ENCODE measurements around the gene FSIP2. TPM values are rescaled to one million over a fixed set of nuclear protein-coding genes. Genes with fewer than 3 reads are reported as not detected.

The FSIP2 gene
- total and polyA plus RNA-seq, 11 donors = 0.01 to 1.5 (median 0.18) TPM

DNA sequence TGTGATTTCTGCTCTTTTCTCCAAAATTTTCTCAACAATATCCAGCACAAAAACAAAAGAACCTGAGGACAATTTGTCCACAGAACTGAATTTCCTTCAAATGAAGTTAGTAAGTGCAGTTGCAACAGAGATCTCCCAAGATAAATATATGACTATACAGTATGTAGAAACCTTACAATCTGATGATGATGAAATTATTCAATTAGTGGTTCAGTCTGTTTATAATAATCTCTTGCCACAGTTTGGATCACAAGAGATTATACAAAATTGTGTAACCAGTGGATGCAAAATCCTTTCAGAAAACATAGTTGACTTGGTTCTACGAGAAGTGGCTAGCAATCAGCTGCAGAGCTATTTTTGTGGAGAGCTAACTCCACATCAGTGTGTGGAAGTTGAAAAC, 68.7 kb downstream of the FSIP2 start:
- TF ChIP-seq, protein P1, sequence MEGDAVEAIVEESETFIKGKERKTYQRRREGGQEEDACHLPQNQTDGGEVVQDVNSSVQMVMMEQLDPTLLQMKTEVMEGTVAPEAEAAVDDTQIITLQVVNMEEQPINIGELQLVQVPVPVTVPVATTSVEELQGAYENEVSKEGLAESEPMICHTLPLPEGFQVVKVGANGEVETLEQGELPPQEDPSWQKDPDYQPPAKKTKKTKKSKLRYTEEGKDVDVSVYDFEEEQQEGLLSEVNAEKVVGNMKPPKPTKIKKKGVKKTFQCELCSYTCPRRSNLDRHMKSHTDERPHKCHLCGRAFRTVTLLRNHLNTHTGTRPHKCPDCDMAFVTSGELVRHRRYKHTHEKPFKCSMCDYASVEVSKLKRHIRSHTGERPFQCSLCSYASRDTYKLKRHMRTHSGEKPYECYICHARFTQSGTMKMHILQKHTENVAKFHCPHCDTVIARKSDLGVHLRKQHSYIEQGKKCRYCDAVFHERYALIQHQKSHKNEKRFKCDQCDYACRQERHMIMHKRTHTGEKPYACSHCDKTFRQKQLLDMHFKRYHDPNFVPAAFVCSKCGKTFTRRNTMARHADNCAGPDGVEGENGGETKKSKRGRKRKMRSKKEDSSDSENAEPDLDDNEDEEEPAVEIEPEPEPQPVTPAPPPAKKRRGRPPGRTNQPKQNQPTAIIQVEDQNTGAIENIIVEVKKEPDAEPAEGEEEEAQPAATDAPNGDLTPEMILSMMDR (IDR thresholded peaks at IDR 0.05) = no peak
- no peak for TF ChIP-seq POLR2A (IDR thresholded peaks at IDR 0.05)

DNA sequence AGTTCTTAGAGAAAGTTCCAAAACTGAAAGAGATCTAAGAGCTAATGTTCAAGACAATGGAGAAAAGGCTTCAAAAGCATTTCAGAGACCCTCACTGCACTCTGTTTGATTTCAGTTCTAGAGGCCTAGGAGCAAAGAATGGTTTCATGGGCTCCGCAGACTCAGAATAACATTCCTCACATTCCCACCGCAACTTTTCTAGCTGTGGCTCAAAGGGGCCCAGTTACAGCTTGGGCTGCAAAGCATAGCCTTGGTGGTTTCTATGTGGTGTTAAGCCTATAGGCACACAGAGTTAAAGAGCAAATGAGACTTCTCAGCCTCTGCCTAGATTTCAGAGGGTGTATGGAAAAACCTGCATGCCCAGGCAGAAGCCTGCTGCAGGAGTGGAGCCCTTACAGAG, 73.0 kb downstream of the FSIP2 start:
- WGBS, 4 donors = 78 to 91% (median 87%) methylated on average over 2 of the region's 2 CpGs
- DNase-seq (no peak), ATAC-seq (no peak)
- TF ChIP-seq POLR2A (IDR thresholded peaks at IDR 0.05) = no peak
- TF ChIP-seq, protein P1 (IDR thresholded peaks at IDR 0.05) = no peak
- no peak overlapping the region for H3K4me3 ChIP-seq
- no peaks in the 10 kb centered on the region for H3K36me3 ChIP-seq
- intact Hi-C loops (cut with DNase I) = no loop called here
- peaks cover 0 to 6% (median 0%) of the 10 kb centered on the region in 12 donors for H3K9me3 ChIP-seq
- no peaks in the 10 kb centered on the region for H3K27me3 ChIP-seq
- H3K4me1 ChIP-seq = no peaks in the 10 kb centered on the region
- H3K27ac ChIP-seq = no peak overlapping the region

More for the DNA sequence above, 68.7 kb downstream of the FSIP2 start:
- no peaks in the 10 kb centered on the region for H3K36me3 ChIP-seq
- ATAC-seq = no peak
- intact Hi-C loops (cut with DNase I) = no loop called here
- no peak overlapping the region for H3K4me3 ChIP-seq
- no peak overlapping the region for H3K27ac ChIP-seq
- peaks cover 0 to 6% (median 0%) of the 10 kb centered on the region in 12 donors for H3K9me3 ChIP-seq
- no peak for DNase-seq
- H3K4me1 ChIP-seq = no peaks in the 10 kb centered on the region
- H3K27me3 ChIP-seq = no peaks in the 10 kb centered on the region
- WGBS, 4 donors = 73 to 92% (median 77%) methylated on average over 1 of the region's 1 CpG

DNA sequence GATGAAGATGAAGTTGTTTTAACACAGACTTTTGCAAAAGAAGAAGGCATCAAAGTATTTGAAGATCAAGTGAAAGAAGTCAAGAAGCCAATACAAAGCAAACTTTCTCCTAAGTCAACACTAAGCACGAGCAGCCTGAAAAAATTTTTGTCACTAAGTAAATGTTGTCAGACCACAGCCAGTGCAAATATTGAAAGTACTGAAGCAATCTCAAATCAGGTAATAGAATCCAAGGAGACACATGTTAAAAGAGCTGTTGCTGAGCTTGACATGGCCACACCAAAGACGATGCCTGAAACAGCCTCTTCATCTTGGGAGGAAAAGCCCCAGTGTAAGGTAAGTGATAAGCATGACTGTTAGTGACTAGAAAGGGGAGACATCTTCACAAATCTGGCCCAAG, 75.1 kb downstream of the FSIP2 start:
- no peaks in the 10 kb centered on the region for H3K27me3 ChIP-seq
- peaks cover 0 to 24% (median 11%) of the 10 kb centered on the region in 12 donors for H3K9me3 ChIP-seq
- H3K4me1 ChIP-seq = no peaks in the 10 kb centered on the region
- TF ChIP-seq, protein P1 (IDR thresholded peaks at IDR 0.05) = no peak
- no peak overlapping the region for H3K4me3 ChIP-seq
- DNase-seq = no peak
- no peaks in the 10 kb centered on the region for H3K36me3 ChIP-seq
- intact Hi-C loops (cut with DNase I) = no loop called here
- no peak for ATAC-seq
- H3K27ac ChIP-seq = no peak overlapping the region
- 74 to 90% (median 87%) methylated on average over 2 of the region's 2 CpGs for WGBS, 4 donors

DNA sequence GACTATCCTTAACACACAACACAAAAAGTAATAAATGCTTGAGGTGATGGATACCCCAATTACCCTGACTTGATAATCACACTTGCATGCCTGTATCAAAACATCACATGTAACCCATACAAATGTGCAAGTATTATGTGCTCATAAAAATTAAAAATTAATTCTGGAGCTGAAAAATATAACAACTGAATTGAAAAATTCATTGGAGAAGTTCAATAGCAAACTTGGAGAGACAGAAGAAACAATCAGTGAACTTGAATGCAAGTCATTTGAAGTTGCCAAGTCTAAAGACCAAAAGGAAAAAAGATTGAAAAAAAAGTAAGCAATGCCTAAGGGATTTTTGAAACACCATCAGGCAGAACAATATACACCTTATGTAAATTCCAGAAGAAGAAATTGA, 79.4 kb downstream of the FSIP2 start:
- intact Hi-C loops (cut with DNase I) = no loop called here
- ATAC-seq (no peak), DNase-seq (no peak)
- TF ChIP-seq, protein P1 (IDR thresholded peaks at IDR 0.05) = no peak
- TF ChIP-seq POLR2A (IDR thresholded peaks at IDR 0.05) = no peak
- Histone ChIP-seq H3K36me3 (no peaks in the 10 kb centered on the region), H3K27ac (no peak overlapping the region), H3K27me3 (no peaks in the 10 kb centered on the region), H3K4me1 (no peaks in the 10 kb centered on the region), H3K9me3 (peaks cover 0 to 38% (median 16%) of the 10 kb centered on the region in 12 donors), H3K4me3 (no peak overlapping the region)
